HG02763 (cell line): Measurements from ENCODE around the gene LCE1F.

ENCODE experiments used
- ATAC-seq: cut with Tn5 transposase; IDR thresholded peaks from one replicate; pipeline ENCODE4 v1.9.1; 2021; ENCODE audit warnings: mild to moderate bottlenecking, moderate library complexity; ENCODE audit not compliant: unreplicated experiment

LCE1F gene, protein sequence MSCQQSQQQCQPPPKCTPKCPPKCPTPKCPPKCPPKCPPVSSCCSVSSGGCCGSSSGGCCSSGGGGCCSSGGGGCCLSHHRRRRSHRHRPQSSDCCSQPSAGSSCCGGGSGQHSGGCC

DNA sequence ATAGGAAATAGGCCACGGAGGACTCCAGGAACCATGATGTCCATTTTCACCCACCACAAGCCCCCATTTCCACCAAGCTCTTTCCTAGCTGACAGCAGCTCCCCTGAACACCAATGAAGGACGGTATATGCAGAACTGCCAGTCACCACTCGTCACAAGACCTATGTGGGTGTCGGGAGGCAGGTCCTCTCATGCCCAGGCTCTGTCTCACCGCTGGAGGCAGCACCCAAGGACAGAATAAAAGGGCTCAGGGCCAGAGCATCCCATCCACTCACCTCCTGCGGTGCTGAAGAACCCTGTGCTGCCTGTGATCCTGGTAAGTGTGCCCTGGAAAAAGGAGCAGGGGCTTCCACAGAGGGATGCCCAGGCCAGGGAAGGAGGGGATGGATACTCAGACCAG, at the start of gene LCE1F:
Gene LCE1F (plus strand): TSS at position 266 of the 400 bp plus-strand sequence. CDS start 1,232 bp downstream, outside the sequence.
- ATAC-seq, result no peak

DNA sequence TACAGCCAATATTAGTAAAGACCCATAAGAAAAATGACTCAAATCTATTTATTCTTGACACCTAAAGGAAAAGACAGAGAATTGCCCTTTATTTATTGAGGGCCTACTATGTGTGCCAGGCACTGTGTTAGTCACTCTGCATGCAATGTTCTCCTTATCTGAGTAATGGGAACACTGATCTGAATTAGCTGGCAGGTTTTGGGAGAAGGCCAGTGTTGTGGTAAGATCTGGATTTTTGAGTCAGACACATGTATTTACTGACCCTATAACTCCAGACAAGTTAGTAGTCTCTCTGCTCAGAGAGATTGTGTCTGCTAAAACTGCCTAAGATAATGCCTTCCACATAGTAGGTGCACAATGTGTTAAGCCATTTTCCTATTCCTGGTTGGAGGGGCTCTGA, 49.7 kb upstream of the LCE1F start:
- ATAC-seq, result no peak

DNA sequence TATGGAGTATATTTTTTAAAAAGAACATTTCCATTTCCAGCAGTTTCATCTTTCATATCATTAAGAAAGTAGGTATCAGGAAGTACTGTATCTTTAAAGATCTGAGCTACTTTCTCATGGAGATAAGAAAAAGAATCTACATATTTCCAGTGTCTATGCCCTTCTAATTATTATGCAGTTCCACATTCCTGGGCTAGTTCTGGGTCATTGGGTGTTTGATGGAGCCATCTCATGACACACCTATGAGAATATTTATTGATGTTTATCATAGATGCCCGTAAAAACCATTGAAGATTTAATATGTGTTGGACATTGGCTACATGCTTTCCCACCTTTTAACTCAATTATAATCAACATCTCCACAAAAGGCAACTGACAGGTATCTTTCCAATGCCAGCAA, 46.0 kb upstream of the LCE1F start:
- ATAC-seq, result no peak

DNA sequence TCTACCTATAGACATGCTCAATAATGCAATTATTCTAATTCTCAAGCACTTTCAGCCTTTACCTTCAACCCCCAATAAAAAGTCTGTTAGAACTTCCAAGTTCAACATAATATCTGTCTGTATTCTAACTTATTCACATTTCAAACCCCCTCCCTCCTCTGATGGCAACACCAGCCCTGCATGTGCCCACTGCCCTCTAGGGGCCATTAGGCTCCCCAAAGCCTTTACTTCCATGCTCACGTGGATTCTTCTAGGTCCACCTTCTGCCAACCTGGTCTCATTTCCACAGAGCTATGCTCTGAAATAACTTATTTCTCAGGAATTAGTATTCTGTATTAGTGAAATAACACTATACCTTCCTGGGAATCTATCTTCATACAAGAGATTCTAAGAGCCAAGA, 39.3 kb upstream of the LCE1F start:
- no peak for ATAC-seq

DNA sequence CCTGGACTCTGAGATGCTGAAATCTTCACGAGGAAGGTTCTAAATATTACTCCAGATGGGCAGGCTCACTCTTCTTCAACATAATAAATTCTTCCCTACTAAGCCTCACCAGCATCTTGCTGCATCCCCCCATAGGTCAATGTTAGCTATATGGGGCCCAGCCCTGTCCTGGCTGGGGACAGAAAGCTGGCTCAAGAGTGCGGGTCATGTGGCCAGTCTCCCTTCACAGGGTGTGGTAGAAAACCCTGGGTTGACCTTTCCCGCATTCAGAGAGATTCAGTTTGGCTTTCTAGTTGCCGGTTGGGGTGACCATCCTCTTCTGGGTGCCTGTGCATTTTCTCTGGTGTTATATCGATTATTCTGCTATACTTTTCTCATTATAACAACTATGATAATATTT, 36.9 kb upstream of the LCE1F start:
- no peak for ATAC-seq

DNA sequence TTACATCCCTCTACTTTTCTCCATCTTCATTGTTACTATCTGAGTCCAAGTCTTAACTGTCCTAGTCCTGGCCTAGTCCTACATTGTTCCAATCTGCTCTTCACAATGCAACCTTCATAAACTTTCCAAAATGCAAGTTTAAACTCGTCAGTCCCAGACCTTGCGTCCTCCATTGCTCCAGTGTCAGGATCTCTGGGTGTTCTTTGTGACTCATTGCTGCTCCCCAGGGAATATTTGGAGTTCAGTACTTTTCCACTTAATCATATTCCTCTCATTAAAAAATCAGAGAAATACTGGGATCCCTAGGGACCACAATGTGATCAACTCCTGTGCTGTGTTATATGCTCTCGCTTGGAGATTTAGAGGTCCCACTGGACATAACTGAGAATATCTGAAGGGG, 35.1 kb upstream of the LCE1F start:
- no peak for ATAC-seq

DNA sequence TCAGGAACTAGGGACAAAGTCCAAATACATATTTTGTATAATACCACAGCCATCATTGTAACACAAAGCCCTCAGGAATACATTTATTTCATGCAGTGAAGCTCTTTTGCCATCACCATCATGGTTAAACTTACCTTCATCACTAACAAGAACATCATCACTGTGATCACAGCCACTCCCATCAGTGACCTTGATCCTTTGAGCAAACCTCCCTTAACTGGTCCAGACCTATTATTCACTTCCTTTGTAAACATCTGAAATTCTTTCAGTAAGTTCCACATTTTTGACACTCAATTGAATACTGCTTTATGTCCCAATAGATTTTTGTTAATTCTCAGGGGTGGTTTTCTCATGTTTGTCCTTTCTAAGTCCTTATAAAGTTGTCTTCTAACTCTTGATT, 33.3 kb upstream of the LCE1F start:
- no peak for ATAC-seq

DNA sequence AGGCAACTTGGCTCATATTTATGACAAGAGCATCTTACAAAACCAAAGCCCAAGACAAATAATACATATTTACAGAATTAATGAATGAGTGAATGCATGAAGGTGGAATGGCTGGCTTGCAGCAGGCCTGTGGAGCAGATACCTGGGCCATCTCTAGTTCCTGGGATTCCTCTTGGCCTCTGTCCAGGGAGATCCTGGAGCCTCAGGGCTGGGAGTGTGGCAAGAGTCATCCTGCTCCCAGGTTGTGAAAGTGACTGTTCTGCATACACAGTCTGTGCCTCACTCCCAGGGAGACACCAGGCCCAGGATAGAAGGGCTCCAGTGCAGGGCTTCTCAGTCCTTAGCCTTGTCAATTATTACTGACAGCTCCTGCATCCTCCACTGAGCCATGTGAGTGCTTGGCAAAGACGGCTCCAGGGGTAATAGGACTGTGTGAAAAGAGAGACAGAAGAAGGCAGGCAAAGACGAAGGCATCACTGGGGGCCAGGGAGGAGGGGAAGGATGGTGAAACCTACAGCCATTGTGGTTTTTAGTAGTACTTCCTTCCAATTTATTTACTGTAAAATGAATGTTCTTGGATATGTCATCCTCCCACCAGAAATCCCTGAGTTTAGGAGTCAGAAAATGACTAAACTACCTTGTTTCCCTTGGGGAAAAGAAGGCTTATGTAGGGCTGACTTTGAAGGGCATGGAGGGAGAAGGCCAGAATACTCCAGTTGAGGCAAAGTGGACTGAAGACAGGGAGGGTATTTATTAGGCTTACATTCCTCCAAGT, 31.4 kb upstream of the LCE1F start:
- no peak for ATAC-seq

DNA sequence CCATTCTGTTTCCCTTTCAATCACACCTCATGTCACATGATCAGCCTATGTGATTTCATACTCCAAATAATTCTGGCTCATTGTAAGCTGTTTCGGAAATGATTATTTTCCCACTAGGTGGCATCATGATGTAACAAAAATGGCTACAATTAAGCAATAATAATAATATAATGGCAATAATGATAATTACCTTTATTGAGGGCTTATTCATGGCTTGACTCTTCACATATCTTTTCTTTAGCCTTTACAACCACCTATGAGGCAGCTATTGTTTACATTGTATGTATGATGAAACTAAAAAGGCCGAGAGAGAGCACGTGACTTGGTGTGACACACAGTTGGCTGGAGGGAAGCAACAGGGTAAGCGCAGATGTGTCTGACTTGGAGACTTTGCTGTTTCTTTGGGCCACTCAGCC, 29.6 kb upstream of the LCE1F start:
- ATAC-seq, result no peak

DNA sequence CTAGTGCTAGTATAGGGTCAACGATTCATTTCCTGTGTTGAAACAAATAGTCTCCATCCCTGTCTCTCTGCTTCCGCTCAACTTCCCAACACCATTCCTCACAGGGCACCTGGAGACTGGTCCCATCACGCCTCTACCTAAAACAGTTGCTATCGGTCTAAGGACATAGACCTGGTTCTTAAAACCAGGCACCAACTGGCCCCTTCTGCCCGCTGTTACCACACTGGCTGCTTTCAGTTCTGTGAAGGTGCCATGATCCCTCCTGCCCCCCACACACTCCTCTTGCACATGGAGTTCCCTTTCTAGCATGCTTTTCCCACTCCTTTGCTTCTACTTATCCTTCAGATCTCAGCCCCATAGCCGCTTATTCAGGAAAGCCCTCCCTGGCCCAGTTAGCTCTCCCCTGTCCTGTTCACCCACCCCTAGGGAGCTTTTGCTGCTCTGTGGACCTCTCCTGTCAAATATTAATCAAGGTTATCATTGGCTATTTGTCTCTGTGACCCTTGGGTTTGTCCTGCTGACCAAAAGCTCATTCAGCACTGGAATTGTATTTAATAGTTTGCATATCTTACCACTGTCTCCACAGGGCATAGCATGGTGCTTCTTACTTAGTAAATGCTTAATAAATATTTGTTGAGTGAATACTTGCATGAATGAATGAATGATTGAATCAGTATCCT, 29.0 kb upstream of the LCE1F start:
- ATAC-seq, result no peak

DNA sequence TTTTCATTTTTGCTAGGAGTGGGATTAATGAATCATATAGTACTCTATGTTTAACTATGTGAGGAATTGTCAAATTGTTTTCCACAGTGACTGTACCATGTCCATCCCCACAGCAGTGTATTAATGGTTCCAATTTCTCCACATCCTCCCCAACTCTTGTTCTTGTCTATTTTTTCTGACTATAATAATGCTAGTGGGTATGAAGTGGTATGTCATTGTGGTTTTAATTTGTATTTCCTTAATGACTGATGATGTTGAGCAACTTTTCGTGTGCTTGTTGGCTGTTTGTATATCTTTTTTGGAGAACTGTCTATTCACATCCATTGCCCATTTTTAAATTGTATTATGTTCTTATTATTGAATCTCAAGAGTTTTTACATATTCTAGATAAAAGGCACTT, 27.1 kb upstream of the LCE1F start:
- ATAC-seq, result no peak

DNA sequence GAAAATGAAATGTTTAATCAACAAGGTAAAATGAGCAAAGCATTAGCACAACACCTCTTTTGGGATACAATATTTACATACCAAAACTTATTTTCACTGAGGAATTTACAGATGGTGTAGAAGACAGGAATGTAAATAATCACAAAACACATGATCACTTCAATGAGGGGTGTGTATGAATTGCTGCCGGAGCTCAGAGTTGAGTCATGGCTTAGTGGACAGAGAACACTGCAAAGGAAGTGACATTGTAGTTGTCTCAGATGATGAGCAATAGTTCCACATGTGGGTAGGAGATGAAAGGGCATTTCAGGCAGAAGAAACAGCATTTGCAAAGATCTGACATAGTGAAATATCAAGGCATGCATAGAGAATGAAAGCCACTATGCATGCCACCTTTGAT, 22.7 kb upstream of the LCE1F start:
- no peak for ATAC-seq

DNA sequence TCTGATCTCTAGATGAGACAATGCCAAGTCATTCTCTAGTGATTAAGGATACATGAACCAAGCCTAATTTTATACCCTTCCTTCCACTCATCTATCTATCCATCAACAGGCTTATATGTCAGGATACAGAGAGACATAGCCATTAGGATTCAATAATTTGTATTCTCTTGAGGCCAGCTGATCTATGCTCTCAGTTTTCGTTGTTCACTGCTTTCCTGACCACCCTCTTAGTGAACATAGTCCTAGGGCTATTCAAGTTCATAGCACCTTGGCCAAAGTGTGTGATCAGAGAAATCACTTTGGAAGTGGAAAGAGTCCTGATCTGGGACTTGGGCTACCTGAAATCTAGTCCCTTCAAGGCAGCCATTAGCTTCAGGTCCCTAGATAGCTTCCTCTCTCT, 21.4 kb upstream of the LCE1F start:
- ATAC-seq, result no peak

DNA sequence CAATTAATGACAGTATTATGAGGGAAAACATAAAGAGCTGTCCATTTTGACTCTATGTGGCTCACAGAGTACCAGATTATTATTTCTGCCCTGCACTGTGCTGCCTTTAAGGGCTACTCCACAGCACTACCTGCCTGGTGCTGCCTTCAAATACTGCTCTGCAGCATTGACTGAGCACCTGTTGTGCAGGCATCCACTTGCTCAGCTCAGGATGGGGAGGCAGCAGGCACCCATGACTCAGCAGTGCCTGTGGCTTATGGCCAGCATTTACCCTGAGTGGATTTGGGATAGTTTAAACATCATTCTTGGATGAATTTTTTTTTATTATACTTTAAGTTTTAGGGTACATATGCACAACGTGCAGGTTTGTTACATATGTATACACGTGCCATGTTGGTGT, 18.1 kb upstream of the LCE1F start:
- no peak for ATAC-seq

DNA sequence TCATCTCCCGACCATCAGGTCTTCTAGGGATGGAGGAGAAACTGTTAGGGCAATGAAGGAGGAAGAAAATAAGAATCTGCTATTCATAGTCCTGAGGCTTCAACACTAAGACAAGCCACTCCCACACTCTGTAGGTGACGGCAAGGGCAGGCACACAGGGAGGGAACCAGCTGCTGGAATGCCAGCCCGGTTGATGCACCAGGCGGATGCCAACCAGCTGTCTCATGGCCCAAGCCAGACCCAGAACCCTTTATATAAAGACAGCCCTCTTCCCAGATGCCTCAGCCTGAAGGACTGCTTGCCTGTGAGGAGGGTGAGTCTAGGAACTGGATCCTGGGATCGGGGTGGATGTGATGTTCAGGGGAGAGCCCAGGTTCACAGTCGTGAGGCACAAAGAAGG, 17.2 kb upstream of the LCE1F start, which contains the start of gene KPRP:
Gene KPRP (plus strand): TSS at position 279 of the 400 bp plus-strand sequence. CDS start 1,564 bp downstream, outside the sequence.
- no peak for ATAC-seq

DNA sequence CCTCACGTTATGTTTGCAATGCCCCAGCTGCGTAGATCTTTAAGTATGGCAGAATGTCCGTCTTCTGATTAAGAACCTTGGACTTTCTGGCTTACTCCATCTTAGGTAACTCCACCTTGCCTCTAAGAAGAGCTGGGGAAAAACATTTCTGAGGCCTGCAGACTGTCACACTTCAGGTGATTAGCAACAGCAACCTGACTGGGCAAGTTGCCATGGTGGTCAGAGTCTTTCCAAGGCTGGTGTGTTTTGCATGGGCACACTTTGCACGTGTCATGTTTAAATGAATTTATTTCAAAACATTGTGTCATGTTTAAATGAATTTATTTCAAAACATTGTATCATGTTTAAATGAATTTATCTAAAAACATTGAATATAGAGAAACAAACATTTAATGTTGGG, 16.3 kb upstream of the LCE1F start:
- ATAC-seq, result no peak

DNA sequence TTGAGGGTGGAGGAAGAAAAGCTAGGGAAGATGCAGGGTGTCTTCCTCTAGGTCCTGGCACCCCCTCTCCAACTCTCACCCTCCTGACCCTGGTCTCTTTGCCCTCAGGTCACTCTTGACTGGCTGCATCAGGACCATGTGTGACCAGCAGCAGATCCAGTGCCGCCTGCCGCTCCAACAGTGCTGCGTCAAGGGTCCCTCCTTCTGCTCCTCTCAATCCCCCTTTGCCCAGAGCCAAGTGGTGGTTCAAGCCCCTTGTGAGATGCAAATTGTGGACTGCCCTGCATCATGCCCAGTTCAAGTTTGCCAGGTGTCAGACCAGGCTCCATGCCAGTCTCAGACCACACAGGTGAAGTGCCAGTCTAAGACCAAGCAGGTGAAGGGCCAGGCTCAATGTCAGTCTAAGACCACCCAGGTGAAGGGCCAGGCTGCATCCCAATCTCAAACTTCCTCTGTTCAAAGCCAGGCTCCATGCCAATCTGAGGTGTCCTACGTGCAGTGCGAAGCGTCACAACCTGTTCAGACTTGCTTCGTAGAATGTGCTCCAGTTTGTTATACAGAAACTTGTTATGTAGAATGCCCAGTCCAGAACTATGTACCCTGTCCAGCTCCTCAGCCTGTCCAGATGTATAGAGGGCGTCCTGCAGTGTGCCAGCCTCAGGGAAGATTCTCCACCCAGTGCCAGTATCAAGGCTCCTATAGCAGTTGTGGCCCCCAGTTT, 15.3 kb upstream of the LCE1F start:
- no peak for ATAC-seq

DNA sequence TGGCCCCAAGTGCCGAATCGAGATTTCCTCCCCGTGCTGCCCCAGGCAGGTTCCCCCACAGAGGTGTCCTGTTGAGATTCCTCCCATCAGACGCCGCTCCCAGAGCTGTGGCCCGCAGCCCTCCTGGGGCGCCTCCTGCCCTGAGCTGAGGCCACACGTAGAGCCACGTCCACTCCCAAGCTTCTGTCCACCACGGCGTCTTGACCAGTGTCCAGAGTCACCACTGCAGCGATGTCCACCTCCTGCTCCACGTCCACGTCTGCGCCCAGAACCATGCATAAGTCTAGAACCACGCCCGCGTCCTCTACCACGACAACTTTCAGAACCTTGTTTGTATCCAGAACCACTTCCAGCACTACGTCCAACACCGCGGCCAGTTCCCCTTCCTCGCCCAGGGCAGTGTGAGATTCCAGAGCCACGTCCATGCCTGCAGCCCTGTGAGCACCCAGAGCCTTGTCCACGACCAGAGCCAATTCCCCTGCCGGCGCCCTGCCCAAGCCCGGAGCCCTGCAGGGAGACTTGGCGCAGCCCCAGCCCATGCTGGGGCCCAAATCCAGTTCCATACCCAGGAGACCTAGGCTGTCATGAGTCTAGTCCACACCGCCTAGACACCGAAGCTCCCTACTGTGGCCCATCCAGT, 14.3 kb upstream of the LCE1F start:
- no peak for ATAC-seq

DNA sequence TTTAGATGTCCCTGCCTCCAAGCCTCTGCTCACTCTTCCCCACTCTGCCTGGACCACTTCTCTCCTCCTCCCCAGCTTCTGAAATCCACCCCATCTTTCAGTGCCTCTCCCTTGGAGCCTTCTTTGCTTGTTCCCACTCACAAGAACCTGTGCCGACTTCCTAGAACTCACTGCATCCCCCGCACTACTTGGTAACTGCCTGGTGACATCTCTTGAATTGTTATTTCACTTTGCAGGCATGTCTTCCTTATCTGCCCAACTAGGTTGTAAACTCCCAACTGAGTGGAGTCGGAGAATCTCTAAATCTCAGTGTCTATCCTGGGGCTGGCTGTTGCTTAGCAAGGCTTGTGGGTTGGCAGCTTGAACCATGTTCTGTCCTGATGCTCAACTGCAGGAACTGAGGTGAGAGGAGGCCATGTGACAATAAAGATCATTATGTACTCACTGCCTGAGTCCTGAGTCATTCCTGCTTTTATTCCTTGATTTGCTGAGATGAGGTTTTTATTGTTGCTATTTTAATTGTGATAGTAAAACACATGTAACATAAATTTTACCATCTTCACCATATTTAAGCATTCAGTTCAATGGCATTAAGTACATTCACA, 13.2 kb upstream of the LCE1F start:
- ATAC-seq, result no peak

DNA sequence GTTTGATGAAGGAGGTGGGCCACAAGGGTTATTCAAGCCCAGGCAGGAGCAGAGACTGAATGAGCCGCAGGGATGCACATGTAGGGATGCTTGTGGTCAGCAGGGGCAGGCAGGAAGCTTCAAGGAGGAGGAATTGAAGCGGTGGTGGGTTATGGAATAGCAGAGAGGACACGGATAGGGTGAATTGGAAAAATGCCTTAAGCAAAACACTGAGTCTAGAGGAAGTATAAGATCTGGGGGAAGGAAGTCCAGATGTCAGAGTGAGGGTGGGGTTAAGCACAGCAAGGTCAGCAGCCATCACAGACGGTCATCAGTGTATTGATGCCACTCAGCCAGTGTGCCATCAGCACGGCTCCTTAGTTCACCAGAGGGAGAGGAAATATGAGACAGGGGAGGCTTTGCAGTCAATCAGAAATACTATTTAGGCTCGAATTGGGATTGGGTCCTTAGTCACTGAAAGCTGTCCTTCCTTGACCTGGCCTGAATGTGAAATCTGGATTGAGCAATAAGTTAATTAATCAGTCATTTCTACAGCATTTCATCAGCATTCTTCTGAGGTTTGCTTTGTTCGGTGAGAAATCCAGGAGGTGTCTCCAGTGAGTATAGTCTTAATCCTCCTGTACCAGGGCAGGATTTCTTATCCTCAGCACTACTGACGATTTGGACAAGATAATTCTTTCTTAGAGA, 6.0 kb upstream of the LCE1F start:
- no peak for ATAC-seq
